ENCODE data around the gene AOC2.
"Not testable (repeated sequence)": the region's sequence is repeated elsewhere in the genome, so short reads cannot be mapped to it uniquely, and the experiment has no call there.

AOC2 gene

DNA sequence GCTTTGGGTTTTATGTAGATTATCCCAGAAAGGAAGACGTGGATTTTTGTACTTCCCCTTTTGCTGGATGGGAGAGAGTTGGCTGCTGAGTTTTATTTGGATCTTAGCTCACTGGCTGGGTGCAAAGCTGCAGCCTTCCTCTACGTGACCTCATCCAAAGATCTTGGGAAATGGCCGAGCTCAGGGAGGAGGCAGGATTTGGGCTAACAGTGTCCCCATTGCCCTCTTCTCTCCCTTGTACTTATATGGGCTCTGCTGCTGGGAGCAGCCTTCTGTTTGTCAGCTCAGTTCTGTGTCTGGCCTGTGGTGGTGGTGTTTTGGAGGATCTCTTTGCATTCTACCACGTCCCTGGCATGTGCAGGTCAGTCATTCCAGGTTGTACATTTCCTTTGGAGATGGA lies 8.6 kb downstream of the AOC2 start:
- DNase-seq, result no peak

DNA sequence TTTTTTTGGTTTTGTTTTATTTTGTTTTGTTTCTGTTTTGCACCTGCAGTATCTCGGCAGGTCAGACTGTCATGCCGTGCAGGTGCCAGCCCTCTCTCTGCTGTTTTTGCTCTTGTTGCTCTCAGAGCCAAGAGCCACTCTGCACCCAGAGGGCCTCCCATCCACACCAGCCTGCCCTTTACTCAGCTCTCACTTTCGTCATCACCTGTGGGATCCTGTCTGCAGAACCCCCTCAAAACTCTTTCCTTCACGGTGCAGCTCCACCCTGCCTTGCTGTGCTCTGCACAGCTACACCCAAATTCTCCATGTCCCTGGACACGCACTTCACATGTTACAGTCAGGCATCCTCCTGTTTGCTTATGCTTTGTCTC lies 9.2 kb downstream of the AOC2 start:
- DNase-seq, result no peak

DNA sequence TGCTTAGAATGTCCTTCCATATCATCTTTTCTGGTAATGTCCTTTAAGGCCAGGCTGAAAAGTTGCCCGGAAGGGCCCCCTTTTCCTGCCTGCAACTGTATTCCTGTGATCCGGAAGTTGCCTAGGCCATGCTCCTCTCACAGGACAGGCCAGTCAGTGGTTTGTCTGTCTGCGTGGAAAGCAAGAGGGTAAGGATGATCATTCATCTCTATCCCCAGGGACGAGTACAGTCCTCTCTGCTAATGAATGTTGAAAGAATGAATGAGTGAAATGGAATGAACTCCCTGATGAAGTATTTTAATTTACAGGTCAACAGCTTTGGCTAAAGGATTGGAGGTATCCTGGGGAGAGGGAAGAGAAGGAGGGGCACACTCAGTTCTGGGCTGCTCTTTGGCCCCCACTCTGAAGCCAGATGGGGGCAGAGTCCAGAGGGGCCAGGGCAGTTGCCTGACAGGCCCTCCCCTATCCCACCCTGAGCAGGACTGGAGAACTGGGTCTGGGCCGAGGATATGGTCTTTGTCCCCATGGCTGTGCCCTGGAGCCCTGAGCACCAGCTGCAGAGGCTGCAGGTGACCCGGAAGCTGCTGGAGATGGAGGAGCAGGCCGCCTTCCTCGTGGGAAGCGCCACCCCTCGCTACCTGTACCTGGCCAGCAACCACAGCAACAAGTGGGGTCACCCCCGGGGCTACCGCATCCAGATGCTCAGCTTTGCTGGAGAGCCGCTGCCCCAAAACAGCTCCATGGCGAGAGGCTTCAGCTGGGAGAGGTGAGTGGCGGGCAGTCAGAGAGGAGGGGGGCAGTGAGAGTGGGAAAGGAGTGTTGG lies 9.8 kb downstream of the AOC2 start:
- no peak for DNase-seq

DNA sequence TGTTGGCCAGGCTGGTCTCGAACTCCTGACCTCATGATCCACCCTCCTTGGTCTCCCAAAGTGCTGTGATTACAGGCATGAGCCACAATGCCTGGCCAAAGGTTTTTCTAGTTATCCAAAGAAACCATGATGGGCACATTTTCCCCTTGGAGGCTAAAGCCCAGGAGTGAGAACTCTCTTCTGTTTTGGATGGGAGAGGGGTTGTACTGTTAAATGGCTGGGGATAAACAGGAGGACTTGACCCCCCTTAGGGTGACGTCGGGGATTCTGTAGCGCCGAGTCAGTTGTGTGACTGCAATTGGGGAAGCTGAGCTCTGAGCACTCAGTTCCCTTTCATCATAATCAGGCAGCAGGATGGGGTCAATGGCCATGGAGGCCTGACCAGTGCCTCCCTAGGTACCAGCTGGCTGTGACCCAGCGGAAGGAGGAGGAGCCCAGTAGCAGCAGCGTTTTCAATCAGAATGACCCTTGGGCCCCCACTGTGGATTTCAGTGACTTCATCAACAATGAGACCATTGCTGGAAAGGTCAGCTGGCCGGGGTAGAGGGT lies 10.7 kb downstream of the AOC2 start:
- no peak for DNase-seq

DNA sequence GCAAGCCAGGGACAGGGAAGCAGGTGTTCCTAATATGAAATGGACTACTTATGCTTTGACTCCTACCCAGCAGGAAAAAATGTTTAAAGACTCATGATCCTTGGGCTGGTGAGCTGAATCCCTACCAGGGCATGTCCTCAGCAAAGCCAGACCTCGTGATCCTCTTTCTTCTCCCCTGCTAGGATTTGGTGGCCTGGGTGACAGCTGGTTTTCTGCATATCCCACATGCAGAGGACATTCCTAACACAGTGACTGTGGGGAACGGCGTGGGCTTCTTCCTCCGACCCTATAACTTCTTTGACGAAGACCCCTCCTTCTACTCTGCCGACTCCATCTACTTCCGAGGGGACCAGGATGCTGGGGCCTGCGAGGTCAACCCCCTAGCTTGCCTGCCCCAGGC lies 11.7 kb downstream of the AOC2 start:
- not testable (repeated sequence) for DNase-seq

DNA sequence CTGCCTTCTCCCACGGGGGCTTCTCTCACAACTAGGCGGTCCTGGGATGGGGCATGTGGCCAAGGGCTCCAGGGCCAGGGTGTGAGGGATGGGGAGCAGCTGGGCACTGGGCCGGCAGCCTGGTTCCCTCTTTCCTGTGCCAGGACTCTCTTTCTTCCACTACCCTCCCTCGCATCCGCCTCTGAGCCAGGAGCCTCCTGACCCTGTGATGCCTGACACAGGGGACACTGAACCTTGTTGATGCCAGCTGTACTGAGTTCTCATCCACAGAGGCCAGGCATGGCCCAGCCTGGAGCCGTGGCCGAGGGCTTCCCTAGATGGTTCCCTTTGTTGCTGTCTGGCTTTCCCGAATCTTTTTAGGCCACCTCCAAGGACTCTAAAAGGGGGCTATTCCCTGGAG lies 12.1 kb downstream of the AOC2 start:
- not testable (repeated sequence) for DNase-seq

DNA sequence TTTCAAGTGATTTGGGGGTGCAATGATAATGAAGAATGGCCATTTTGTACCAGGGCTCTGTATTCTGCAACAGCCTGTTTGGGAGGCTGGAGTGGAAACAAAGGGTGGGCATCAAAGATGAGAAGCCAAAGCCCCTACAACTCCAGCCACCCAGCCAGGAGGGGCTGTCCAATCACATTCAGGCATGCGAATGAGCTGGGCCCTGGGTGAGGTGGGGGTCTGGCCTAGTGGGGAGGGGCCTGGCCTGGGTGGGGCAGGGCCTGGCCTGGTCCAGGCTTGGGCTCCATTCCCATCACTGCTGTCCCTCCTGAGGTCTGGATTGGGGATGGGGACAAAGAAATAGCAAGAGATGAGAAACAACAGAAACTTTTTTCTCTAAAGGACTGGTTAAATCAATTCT lies 13.0 kb downstream of the AOC2 start:
- DNase-seq, result no peak

DNA sequence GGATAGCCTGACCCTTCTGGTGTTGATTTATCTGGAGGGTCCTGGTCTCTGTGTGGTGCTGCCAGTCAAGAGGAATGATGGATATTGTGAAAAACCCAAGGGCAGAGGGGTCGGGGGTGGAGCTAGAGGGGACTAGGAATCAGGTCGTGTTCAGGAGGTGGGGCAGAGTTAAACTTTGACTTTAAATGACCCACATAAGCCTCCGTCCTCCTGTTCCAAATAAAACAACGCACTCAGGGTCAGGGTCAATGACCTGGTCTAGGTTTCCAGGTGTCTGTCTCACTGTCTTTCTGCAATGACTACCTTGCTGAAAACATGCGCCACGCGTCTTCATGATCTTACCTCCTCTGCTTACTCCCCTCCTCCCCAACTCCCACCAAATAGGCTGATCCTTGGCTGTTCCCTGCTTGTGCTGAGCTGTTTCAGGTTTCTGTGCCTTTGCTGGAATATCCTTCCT lies 21.3 kb downstream of the AOC2 start:
- no peak for DNase-seq

DNA sequence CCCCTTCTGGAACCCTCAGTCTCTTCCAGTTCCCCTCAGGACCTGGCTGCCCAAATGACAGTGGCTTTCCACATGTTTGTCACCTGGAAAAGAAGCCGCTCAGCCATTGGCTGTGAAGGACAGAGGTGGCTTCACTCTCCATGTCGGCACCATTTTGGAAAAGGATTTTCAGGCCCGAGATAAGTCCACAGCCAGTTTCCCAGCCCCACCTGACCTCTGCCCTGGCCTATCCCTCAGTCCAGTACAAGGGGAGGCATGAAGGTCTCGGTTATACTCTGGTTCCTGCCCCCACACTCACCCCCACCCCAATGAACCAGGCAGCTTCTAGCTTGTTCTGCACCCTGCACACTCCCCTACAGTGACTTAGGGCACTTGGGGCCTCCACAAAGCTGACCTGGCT lies 21.8 kb downstream of the AOC2 start:
- DNase-seq, result no peak

DNA sequence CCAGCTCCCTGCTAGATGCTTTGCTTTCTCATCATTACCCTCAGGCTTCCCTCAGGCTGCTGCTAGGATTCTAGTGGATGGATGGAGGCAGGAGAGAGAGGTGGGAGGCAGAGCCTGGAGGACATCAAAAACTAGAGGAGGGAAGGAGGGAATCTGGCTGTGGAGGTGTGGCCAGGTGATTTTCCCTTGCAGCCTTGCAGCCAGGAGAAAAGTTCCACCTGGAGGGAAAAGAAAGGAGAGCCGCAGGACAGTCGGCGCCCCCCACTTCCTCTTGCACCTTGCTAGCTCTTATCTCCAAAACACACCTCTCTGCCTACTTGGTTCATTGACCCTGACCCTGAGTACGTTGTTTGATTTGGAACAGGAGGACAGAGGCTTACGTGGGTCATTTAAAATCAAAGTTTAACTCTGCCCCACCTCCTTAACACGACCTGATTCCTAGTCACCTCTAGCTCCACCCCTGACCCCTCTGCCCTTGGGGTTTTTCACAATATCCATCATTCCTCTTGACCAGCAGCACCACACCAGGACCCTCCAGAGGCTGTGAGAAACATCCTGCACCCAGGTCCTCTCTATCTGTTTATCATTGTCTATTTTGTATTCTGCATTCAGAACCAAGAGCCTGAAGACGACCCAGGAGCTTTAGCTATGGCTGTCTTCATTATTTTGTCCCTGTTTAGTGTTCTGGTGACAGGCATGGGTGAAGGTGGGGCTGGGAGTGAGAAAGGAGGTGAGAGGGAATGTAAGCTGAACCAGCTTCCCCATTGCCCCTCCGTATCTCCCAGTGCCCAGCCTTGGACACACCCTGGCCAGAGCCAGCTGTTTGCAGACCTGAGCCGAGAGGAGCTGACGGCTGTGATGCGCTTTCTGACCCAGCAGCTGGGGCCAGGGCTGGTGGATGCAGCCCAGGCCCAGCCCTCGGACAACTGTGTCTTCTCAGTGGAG lies 22.5 kb downstream of the AOC2 start:
- no peak for DNase-seq

DNA sequence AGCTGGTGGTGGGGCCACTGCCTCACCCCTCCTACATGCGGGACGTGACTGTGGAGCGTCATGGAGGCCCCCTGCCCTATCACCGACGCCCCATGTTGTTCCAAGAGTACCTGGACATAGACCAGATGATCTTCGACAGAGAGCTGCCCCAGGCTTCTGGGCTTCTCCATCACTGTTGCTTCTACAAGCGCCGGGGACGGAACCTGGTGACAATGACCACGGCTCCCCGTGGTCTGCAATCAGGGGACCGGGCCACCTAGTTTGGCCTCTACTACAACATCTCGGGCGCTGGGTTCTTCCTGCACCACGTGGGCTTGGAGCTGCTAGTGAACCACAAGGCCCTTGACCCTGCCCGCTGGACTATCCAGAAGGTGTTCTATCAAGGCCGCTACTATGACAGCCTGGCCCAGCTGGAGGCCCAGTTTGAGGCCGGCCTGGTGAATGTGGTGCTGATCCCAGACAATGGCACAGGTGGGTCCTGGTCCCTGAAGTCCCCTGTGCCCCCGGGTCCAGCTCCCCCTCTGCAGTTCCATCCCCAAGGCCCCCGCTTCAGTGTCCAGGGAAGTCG lies 23.4 kb downstream of the AOC2 start:
- not testable (repeated sequence) for DNase-seq

DNA sequence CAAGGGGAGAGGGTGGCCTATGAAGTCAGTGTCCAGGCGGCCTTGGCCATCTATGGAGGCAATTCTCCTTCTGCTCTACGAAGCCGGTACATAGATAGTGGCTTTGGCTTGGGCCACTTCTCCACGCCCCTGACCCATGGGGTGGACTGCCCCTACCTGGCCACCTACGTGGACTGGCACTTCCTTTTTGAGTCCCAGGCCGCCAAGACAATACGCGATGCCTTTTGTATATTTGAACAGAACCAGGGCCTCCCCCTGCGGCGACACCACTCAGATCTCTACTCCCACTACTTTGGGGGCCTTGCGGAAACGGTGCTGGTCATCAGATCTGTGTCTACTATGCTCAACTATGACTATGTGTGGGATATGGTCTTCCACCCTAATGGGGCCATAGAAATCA lies 24.0 kb downstream of the AOC2 start:
- DNase-seq, result no peak

DNA sequence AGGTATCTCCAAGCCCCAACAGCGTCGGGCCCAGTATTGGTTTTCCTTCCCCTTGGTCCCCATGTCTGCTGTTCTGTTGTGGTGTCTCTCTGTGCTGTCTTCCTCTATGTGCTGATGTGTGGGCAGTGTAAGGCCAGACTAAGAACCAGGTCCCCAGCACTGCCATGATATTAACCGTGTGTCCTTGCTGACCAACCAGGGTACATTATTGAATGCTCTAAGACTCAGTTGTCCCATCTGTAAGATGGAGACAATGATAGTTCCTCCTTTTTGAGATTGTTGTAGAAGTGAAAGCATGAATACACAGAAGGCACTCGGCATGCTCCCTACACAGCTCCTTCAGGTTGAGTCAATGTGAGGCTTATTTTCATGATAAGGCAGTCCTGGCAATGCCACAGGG lies 27.3 kb downstream of the AOC2 start:
- DNase-seq, result no peak

DNA sequence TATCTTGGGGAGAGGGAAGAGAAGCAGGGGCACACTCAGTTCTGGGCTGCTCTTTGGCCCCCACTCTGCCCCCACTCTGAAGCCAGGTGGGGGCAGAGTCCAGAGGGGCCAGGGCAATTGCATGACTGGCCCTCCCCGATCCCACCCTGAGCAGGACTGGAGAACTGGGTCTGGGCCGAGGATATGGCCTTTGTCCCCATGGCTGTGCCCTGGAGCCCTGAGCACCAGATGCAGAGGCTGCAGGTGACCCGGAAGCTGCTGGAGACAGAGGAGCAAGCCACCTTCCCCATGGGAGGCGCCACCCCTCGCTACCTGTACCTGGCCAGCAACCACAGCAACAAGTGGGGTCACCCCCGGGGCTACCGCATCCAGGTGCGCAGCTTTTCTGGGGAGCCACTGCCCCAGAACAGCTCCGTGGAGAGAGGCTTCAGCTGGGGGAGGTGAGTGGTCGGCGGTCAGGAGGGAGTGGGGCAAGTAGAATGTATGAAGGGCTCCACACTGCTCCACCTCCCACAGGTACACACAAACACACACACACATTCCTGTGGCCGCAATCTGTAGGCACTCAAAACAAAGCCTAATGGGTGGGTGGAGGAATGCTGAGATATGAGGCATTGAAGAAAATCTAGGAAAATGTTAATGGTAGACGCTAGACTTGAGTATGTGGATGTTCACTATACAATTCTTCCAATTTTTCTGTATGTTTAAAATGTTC lies 28.0 kb downstream of the AOC2 start:
- DNase-seq, result no peak

DNA sequence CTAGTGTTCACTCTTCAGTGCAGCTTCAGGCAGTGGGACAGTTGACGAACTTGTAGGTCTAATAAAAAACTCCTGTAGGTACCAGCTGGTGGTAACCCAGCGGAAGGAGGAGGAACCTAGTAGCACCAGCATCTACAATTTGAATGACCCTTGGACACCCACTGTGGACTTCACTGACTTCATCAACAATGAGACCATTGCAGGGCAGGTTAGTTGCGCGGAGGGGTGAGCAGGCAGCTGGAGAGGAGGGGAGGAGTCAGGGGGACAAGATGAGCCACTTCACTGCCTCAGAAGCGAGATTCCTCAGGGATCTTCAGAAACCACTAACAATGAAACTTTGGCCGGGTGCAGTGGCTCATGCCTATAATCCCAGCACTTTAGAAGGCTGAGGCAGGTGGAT lies 28.9 kb downstream of the AOC2 start:
- DNase-seq, result no peak

DNA sequence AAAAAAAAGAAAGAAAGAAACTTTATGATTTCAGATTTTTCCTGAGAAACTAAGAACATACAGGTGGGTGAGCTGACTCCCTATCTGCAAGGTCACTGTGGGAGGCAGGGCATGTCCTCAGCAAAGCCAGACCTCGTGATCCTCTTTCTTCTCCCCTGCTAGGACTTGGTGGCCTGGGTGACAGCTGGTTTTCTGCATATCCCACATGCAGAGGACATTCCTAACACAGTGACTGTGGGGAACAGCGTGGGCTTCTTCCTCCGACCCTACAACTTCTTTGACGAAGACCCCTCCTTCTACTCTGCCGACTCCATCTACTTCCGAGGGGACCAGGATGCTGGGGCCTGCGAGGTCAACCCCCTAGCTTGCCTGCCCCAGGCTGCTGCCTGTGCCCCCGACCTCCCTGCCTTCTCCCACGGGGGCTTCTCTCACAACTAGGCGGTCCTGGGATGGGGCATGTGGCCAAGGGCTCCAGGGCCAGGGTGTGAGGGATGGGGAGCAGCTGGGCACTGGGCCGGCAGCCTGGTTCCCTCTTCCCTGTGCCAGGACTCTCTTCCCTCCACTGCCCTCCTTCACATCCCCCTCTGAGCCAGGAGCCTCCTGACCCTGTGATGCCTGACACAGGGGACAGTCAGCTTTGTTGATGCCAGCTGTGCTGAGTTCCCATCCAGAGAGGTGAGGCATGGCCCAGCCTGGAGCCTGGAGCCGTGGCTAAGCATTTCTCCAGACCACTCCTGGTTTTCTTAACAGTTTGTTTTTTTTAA lies 29.7 kb downstream of the AOC2 start:
- DNase-seq, result not testable (repeated sequence)

DNA sequence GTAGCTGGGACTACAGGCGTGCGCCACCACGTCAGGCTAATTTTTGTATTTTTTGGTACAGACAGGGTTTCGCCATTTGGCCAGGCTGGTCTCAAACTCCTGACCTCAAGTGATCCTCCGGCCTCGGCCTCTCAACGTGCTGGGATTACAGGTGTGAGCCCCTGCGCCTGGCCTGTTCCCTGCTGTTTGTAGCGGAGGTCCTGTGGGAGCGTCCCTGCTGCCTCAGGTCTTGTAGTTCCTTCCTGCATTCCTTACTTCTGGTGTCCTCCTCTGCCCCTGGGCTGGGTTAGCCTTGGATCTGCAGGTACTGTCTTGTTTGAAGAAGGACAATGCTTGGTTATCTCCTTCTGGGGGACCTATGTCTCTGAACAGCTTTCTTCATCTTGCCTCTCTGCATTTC lies 32.7 kb downstream of the AOC2 start:
- no peak for DNase-seq

DNA sequence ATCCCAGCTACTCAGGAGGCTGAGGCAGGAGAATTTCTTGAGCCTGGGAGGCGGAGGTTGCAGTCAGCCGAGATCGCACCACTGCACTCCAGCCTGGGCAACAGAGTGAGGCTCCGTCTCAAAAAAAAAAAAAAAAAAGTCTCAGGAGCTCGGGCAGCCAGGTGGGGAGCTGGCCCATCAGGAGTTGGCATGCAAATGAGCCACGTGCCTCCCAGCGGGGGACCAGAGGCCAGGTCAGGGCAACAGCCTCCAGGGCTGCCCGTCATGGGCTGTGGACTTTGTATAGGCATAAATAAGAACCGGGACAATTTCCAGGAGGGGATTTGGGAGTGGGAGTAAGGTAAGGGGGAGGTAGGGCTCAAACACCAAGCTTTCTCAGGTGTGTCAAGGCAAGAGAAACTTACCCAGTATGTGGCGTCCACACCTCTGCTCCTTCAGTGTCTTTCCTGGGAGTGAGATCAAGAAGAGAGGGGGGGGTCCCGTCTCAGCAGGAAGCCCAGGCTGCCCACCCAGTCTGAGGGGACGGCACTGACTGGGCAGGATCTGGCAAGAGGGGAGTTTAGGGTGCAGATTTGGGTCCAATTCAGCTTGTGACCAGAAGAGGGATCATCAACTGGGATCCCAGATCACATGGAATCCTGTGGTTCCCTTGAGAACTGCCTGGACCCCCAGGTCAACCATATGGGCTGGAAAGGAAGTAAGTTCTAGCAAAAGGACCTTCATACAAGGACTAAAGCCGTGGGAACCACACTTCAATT lies 33.9 kb downstream of the AOC2 start:
- no peak for DNase-seq

DNA sequence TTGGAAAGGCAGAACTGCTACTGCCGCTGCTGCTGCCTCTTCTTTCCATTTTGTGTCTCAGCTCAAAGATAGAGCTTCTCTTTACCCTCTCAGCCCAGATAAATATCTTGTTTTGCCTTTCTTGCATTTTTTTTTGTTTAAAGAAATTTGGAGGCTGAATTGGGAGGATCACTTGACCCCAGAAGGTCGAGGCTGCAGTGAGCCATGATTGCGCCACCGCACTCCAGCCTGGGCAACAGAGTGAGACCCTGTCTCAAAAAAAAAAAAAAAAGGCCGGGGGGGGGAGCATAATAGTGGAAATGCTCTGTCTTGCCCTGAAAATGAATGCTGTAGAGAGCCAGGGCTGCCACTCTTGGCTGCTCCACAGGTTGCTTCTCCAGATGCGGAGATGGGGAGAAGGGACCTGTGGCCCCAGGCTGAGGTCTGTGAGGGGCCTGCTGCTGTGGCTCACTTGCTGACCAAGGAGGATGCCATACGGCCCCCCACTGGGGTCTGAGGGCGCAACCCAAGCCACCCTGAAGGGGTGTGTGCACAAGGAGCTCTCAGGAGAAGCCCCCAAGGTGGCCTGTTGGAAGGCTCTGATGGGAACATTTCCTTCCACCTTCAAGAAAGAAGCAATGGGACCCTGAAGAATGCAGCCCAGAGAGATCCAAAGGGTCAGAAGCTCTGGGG lies 34.7 kb downstream of the AOC2 start:
- DNase-seq, result no peak
